BJ (cell line): ENCODE results near the gene VTI1A. TPM values are rescaled to one million over a fixed set of nuclear protein-coding genes. Genes with fewer than 3 reads are reported as not detected.

Experiments used
- CTCF ChIA-PET: fragments of 350-600 bp; formaldehyde crosslinking; extraction: SDS; loops from one replicate; lab custom pipeline; 2021; ENCODE audit warnings: antibody characterized with exemption, inconsistent platforms; lab: Yijun Ruan, JAX
- POLR2A ChIA-PET: fragments of 300-600 bp; sonication (Branson Sonifier 250); formaldehyde crosslinking; extraction: SDS; loops from one replicate; lab custom pipeline; 2021; ENCODE audit warnings: antibody characterized with exemption; lab: Charles Lee
- DNase-seq: peaks from one replicate; pipeline ENCODE4 v3.0.0-alpha.2; 2011; ENCODE audit warnings: low read depth
- H3K27me3 ChIP-seq: 2 replicates; pipeline ENCODE4 v1.6.0; 2011; ENCODE audit warnings: low read length; ENCODE audit not compliant: control insufficient read depth, insufficient read depth
- H3K36me3 ChIP-seq: 2 replicates; pipeline ENCODE4 v1.5.1; 2011; ENCODE audit warnings: low read length; ENCODE audit not compliant: control insufficient read depth, insufficient read depth
- H3K4me3 ChIP-seq: 2 replicates; pipeline ENCODE4 v1.5.1; 2011; ENCODE audit warnings: low read depth, mild to moderate bottlenecking, control low read depth, low read length
- CTCF ChIP-seq: IDR thresholded peaks from 2 replicates; pipeline ENCODE4 v1.5.1; 2011; ENCODE audit warnings: low read depth, mild to moderate bottlenecking, control low read depth, inconsistent platforms, low read length, moderate library complexity; ENCODE audit not compliant: insufficient read depth
- polyA plus RNA-seq: library from polyadenylated mRNA; depleted of rRNA; stranded (reverse); fragments of >200 nt; gene quantifications from 2 replicates; pipeline ENCODE4 v1.2.3, GENCODE V29; 2011

The VTI1A gene
- polyA plus RNA-seq, 1 experiment, result 13.4 TPM

- H3K27me3 ChIP-seq, result no peaks in the 10 kb centered on the region; the same call in 1 of the 2 replicates
- CTCF ChIA-PET, result no interaction called here
- no peak overlapping the region for H3K4me3 ChIP-seq
- no peak for TF ChIP-seq CTCF
- DNase-seq, result no peak
- H3K36me3 ChIP-seq, result no peaks in the 10 kb centered on the region; the same call in 1 of the 2 replicates
- POLR2A ChIA-PET, result no interaction called here
These were observed 374.0 kb downstream of the VTI1A start for GRCh38 chr10:112821038-112821437.

GRCh38 chr10:112821663-112822062 is 374.6 kb downstream of the VTI1A start:
- Histone ChIP-seq H3K36me3 (no peaks in the 10 kb centered on the region; the same call in 1 of the 2 replicates), H3K4me3 (no peak overlapping the region), H3K27me3 (no peaks in the 10 kb centered on the region; the same call in 1 of the 2 replicates)
- POLR2A ChIA-PET, result no interaction called here
- CTCF ChIA-PET, result no interaction called here
- no peak for DNase-seq
- no peak for TF ChIP-seq CTCF

- ChIA-PET POLR2A (no interaction called here), CTCF (no interaction called here)
- Histone ChIP-seq H3K27me3 (no peaks in the 10 kb centered on the region; the same call in 1 of the 2 replicates), H3K36me3 (no peaks in the 10 kb centered on the region; the same call in 1 of the 2 replicates), H3K4me3 (no peak overlapping the region)
- no peak for TF ChIP-seq CTCF
- no peak for DNase-seq
These were observed 376.0 kb downstream of the VTI1A start for GRCh38 chr10:112823007-112823406.

- H3K36me3 ChIP-seq, result no peaks in the 10 kb centered on the region; the same call in 1 of the 2 replicates
- no peaks in the 10 kb centered on the region; the same call in 1 of the 2 replicates for H3K27me3 ChIP-seq
- ChIA-PET POLR2A (no interaction called here), CTCF (no interaction called here)
- H3K4me3 ChIP-seq, result no peak overlapping the region
- no peak for DNase-seq
- no peak for TF ChIP-seq CTCF
These were observed 376.6 kb downstream of the VTI1A start for GRCh38 chr10:112823604-112824003.

- TF ChIP-seq CTCF, result no peak
- Histone ChIP-seq H3K27me3 (no peaks in the 10 kb centered on the region), H3K36me3 (no peaks in the 10 kb centered on the region), H3K4me3 (no peak overlapping the region)
- no peak for DNase-seq
- CTCF ChIA-PET, result no interaction called here
- POLR2A ChIA-PET, result no interaction called here
These were observed 379.1 kb downstream of the VTI1A start for GRCh38 chr10:112826018-112826697.
